H1 (cell line): Measurements from ENCODE around the gene FSCN2. TPM values are rescaled to one million over a fixed set of nuclear protein-coding genes. Genes with fewer than 3 reads are reported as not detected.

Experiments
- CTCF ChIA-PET: fragments of 300-600 bp; sonication (Branson Sonifier 250); formaldehyde crosslinking; loops from one replicate; lab custom pipeline; 2021; ENCODE audit not compliant: partially characterized antibody; lab: Charles Lee
- POLR2A ChIA-PET: fragments of 300-600 bp; sonication (Branson Sonifier 250); formaldehyde crosslinking; loops from one replicate; lab custom pipeline; 2021; ENCODE audit warnings: inconsistent platforms; ENCODE audit not compliant: partially characterized antibody; lab: Charles Lee
- DNase-seq, 2 experiments: peaks; one replicate each; pipeline versions ENCODE4 v3.0.0 to v3.0.0-alpha.2; 2010 to 2022; ENCODE audit warnings: low spot score in 2 of 2, low read depth in 1 of 2, mixed read lengths in 1 of 2
- FAIRE-seq: peaks from 2 replicates; lab custom pipeline; 2011; peaks lifted over from hg19 to GRCh38; lab: Jason Lieb, UNC
- H2AFZ ChIP-seq: 2 replicates; pipeline ENCODE4 v1.8.1; 2012; ENCODE audit warnings: low read length, inconsistent platforms
- H2AK5ac ChIP-seq: 2 replicates; pipeline ENCODE4 v1.6.1; 2013; ENCODE audit warnings: low read depth, low read length
- H2BK120ac ChIP-seq: replicated peaks from 2 replicates; pipeline ENCODE3; 2013; ENCODE audit warnings: low read depth, low read length, inconsistent platforms
- H2BK12ac ChIP-seq: 2 replicates; pipeline ENCODE4 v1.6.1; 2013; ENCODE audit warnings: low read depth, low read length
- H2BK15ac ChIP-seq: 2 replicates; pipeline ENCODE4 v1.6.1; 2013; ENCODE audit warnings: low read length
- H2BK20ac ChIP-seq: 2 replicates; pipeline ENCODE4 v1.6.1; 2013; ENCODE audit warnings: low read length
- H2BK5ac ChIP-seq: 2 replicates; pipeline ENCODE4 v1.6.1; 2013; ENCODE audit warnings: low read depth, low read length
- H3K14ac ChIP-seq: 2 replicates; pipeline ENCODE4 v1.6.1; 2013; ENCODE audit warnings: inconsistent platforms; ENCODE audit not compliant: insufficient read length
- H3K18ac ChIP-seq: 2 replicates; pipeline ENCODE4 v1.6.1; 2013; ENCODE audit warnings: low read length; ENCODE audit errors: extremely low read depth
- H3K23ac ChIP-seq: 2 replicates; pipeline ENCODE4 v1.6.1; 2013; ENCODE audit warnings: inconsistent platforms; ENCODE audit not compliant: insufficient read length
- H3K23me2 ChIP-seq: 2 replicates; pipeline ENCODE4 v1.6.1; 2013; ENCODE audit warnings: low read depth, low read length
- H3K27ac ChIP-seq: 2 replicates; pipeline ENCODE4 v1.6.1; 2011; ENCODE audit warnings: low read depth, low read length, inconsistent platforms
- H3K27me3 ChIP-seq, 4 experiments: replicated peaks in 1 of 4; 1 replicate in 1 of 4; 2 replicates in 3 of 4; pipeline versions ENCODE4 v1.6.1 to v1.8.1; 2011 to 2013; ENCODE audit warnings: low read length in 3 of 4, mild to moderate bottlenecking in 3 of 4, inconsistent platforms in 2 of 4, mixed read lengths in 2 of 4, moderate library complexity in 1 of 4; ENCODE audit not compliant: control insufficient read depth in 3 of 4, insufficient read depth in 3 of 4; ENCODE audit errors: extremely low read depth in 1 of 4
- H3K36me3 ChIP-seq, 4 experiments: 2 replicates each; pipeline versions ENCODE4 v1.6.1 to v1.8.1; 2011 to 2013; ENCODE audit warnings: mild to moderate bottlenecking in 4 of 4, low read length in 3 of 4, moderate library complexity in 2 of 4, control low read depth in 1 of 4, inconsistent platforms in 1 of 4; ENCODE audit not compliant: insufficient read depth in 4 of 4, control insufficient read depth in 2 of 4
- H3K4ac ChIP-seq: replicated peaks from 2 replicates; pipeline ENCODE3; 2013; ENCODE audit warnings: low read length, low read depth, mixed read lengths, inconsistent platforms; ENCODE audit not compliant: insufficient read length
- H3K4me1 ChIP-seq, 4 experiments: replicated peaks in 1 of 4; 1 replicate in 1 of 4; 2 replicates in 3 of 4; pipeline versions ENCODE4 v1.6.1 to v1.8.1; 2011 to 2013; ENCODE audit warnings: low read length in 3 of 4, inconsistent platforms in 2 of 4, mixed read lengths in 1 of 4; ENCODE audit not compliant: insufficient read depth in 4 of 4, control insufficient read depth in 3 of 4
- H3K4me2 ChIP-seq, 2 experiments: 2 replicates each; pipeline versions ENCODE4 v1.6.1 to v1.8.1; 2011 to 2013; ENCODE audit warnings: low read depth in 2 of 2, low read length in 2 of 2, control low read depth in 1 of 2, inconsistent platforms in 1 of 2, mild to moderate bottlenecking in 1 of 2; ENCODE audit not compliant: insufficient read depth in 1 of 2
- H3K4me3 ChIP-seq, 4 experiments: fragments of 200-600, 300-600 bp in 1 of 4; sonication (generic), shearing (Covaris generic), sonication (Bioruptor Twin) in 1 of 4; 2 replicates each; pipeline versions ENCODE4 v1.5.1 to v1.8.1; 2011 to 2016; ENCODE audit warnings: low read length in 4 of 4, low read depth in 3 of 4, control low read depth in 2 of 4, inconsistent platforms in 2 of 4, mild to moderate bottlenecking in 2 of 4, mixed read lengths in 1 of 4, moderate library complexity in 1 of 4; ENCODE audit not compliant: insufficient read depth in 2 of 4; ENCODE audit errors: extremely low read depth in 1 of 4
- H3K56ac ChIP-seq: replicated peaks from 2 replicates; pipeline ENCODE3; 2013; ENCODE audit warnings: low read depth, mild to moderate bottlenecking, mixed read lengths, low read length, inconsistent platforms; ENCODE audit not compliant: insufficient read length
- H3K79me1 ChIP-seq: 2 replicates; pipeline ENCODE4 v1.6.1; 2013; ENCODE audit warnings: low read depth, low read length, control low read depth
- H3K79me2 ChIP-seq, 2 experiments: 2 replicates each; pipeline versions ENCODE4 v1.6.1 to v1.8.1; 2012 to 2013; ENCODE audit warnings: low read length in 2 of 2, mild to moderate bottlenecking in 2 of 2, inconsistent platforms in 1 of 2; ENCODE audit not compliant: insufficient read depth in 2 of 2, control insufficient read depth in 1 of 2
- H3K9ac ChIP-seq, 4 experiments: replicated peaks in 1 of 4; 1 replicate in 1 of 4; 2 replicates in 3 of 4; pipeline versions ENCODE4 v1.6.1 to v1.8.1; 2011 to 2013; ENCODE audit warnings: low read depth in 3 of 4, low read length in 3 of 4, control low read depth in 2 of 4, mild to moderate bottlenecking in 2 of 4, moderate library complexity in 2 of 4, inconsistent platforms in 1 of 4; ENCODE audit errors: extremely low read depth in 1 of 4
- H3K9me3 ChIP-seq, 2 experiments: 2 replicates each; pipeline versions ENCODE4 v1.6.1 to v1.8.1; 2012 to 2013; ENCODE audit warnings: mild to moderate bottlenecking in 2 of 2, moderate library complexity in 2 of 2, control low read depth in 1 of 2, inconsistent platforms in 1 of 2, low read depth in 1 of 2, low read length in 1 of 2, mixed read lengths in 1 of 2; ENCODE audit not compliant: insufficient read depth in 2 of 2
- H4K20me1 ChIP-seq, 2 experiments: replicated peaks in 1 of 2; 2 replicates each; pipeline versions ENCODE3 to v1.8.1; 2011 to 2013; ENCODE audit warnings: inconsistent platforms in 2 of 2, low read length in 2 of 2, mild to moderate bottlenecking in 1 of 2; ENCODE audit not compliant: insufficient read depth in 2 of 2, control insufficient read depth in 1 of 2
- H4K5ac ChIP-seq: 2 replicates; pipeline ENCODE4 v1.6.1; 2013; ENCODE audit warnings: low read length, low read depth, mixed read lengths, inconsistent platforms; ENCODE audit not compliant: insufficient read length
- H4K8ac ChIP-seq: 2 replicates; pipeline ENCODE4 v1.8.0; 2013; ENCODE audit warnings: mild to moderate bottlenecking, moderate library complexity, low read length, inconsistent platforms; ENCODE audit not compliant: insufficient read depth; ENCODE audit errors: extremely low read depth
- H4K91ac ChIP-seq: replicated peaks from 2 replicates; pipeline ENCODE3; 2013; ENCODE audit warnings: low read length, mixed read lengths, inconsistent platforms; ENCODE audit not compliant: insufficient read length
- GABPA ChIP-seq: IDR thresholded peaks from 2 replicates; pipeline ENCODE4 v1.6.1; 2011; ENCODE audit warnings: mild to moderate bottlenecking, low read length, moderate library complexity, borderline replicate concordance; ENCODE audit not compliant: insufficient read depth
- GTF2F1 ChIP-seq: IDR thresholded peaks from 2 replicates; pipeline ENCODE4 v1.6.1; 2012; ENCODE audit warnings: low read depth, low read length, improper control_type of control experiment, borderline replicate concordance
- RAD21 ChIP-seq, 2 experiments: IDR thresholded peaks in 1 of 2; conservative IDR thresholded peaks in 1 of 2; 2 replicates each; pipeline ENCODE4 v1.6.1; 2011; ENCODE audit warnings: low read depth in 2 of 2, low read length in 2 of 2, improper control_type of control experiment in 1 of 2, inconsistent platforms in 1 of 2, mild to moderate bottlenecking in 1 of 2, moderate library complexity in 1 of 2
- RFX5 ChIP-seq: IDR thresholded peaks from 2 replicates; pipeline ENCODE4 v1.6.1; 2011; ENCODE audit warnings: low read depth, low read length, improper control_type of control experiment, borderline replicate concordance
- WGBS, 2 experiments: shearing (Covaris generic) in 1 of 2; methylation state at CpG; one replicate each; pipeline versions ENCODE4 v1.1.6 to v1.1.7; 2013 to 2015; ENCODE audit warnings: low lambda C conversion rate in 2 of 2, mixed read lengths in 2 of 2, inconsistent platforms in 1 of 2, low coverage in 1 of 2, missing lambda C conversion rate in 1 of 2; ENCODE audit not compliant: insufficient replicate concordance in 2 of 2, insufficient coverage in 1 of 2, insufficient read length in 1 of 2; ENCODE audit errors: extremely low coverage in 1 of 2, missing lambda C conversion rate in 1 of 2; 5-methylcytosine and 5-hydroxymethylcytosine counted together
- polyA plus RNA-seq, 7 experiments: library from polyadenylated mRNA; depleted of rRNA in 3 of 7; stranded (reverse) in 5 of 7; unstranded in 2 of 7; fragments of >200 nt in 5 of 7; fragments of 200-250 nt in 2 of 7; gene quantifications; 1 replicate in 5 of 7; 2 replicates in 1 of 7; 4 replicates in 1 of 7; pipeline versions ENCODE4 v1.2.1 to v1.2.3, GENCODE V29; 2011 to 2013; ENCODE audit warnings: missing spikeins in 2 of 7, mixed read lengths in 2 of 7
- total RNA-seq: library from RNA; stranded (reverse); fragmentation: NEBNext Ultra II Directional; extraction: Animal tissue kit (Norgen Biotek cat#: 25700); gene quantifications from 2 replicates; pipeline ENCODE4 v1.2.1, GENCODE V29; 2021

Gene FSCN2
- total and polyA plus RNA-seq, 2 of the 8 experiments (the other 6 are each of a cell fraction or from before 2014, with no cell fraction given): 0.18 to 0.30 TPM

- Histone ChIP-seq H3K14ac (no peak overlapping the region), H3K9me3 (no peaks in the 10 kb centered on the region), H3K4ac (no peak overlapping the region), H3K79me2 (0 out of 4 replicates have a peak, but pooled peaks cover 0 to 2% of the 10 kb centered on the region in 2 experiments), H3K23me2 (no peaks in the 10 kb centered on the region), H2BK20ac (no peak overlapping the region), H4K91ac (no peak overlapping the region), H3K18ac (no peak overlapping the region), H3K23ac (no peak overlapping the region), H3K27ac (no peak overlapping the region), H4K8ac (no peak overlapping the region), H2BK120ac (no peak overlapping the region), H3K4me2 (no peak overlapping the region), H2AK5ac (no peak overlapping the region), H3K36me3 (peaks cover 7 to 24% (median 23%) of the 10 kb centered on the region in 4 experiments), H3K27me3 (no peaks in the 10 kb centered on the region), H2BK5ac (peak overlapping the region; percentile 44; the same call in 1 of the 2 replicates), H3K9ac (no peak overlapping the region), H4K5ac (no peak overlapping the region), H3K4me1 (no peaks in the 10 kb centered on the region), H4K20me1 (peaks cover 9 to 13% of the 10 kb centered on the region in 2 experiments), H3K4me3 (no peak overlapping the region), H3K56ac (no peak overlapping the region), H2BK12ac (no peak overlapping the region), H2BK15ac (no peak overlapping the region), H2AFZ (no peak overlapping the region), H3K79me1 (no peaks in the 10 kb centered on the region; the same call in 1 of the 2 replicates)
- DNase-seq (no peak), FAIRE-seq (no peak)
- ChIA-PET CTCF (interaction anchor here (0.5 to 5.1 kb wide), 2 partner anchors 19 to 24 kb away, joined by 3 to 31 read pairs; no protein-coding TSS in a partner anchor), POLR2A (interaction anchor here (1.1 to 3.1 kb wide), 3 partner anchors 11 to 16 kb away, joined by 3 to 14 read pairs (median 6); no protein-coding TSS in a partner anchor)
- no peak for TF ChIP-seq GABPA
- TF ChIP-seq RFX5: no peak
- no peak for TF ChIP-seq GTF2F1
- TF ChIP-seq RAD21 (IDR thresholded peaks at IDR 0.05 in 1 of 2, conservative IDR thresholded peaks at IDR 0.05 in 1 of 2; ENCODE audit: low read depth in 2 of 2, low read length in 2 of 2): no peak
- WGBS, 2 experiments: 94% methylated on average over 5 of the region's 5 CpGs; no CpG with 5 or more reads in 1 of the 2 experiments
Measured at GRCh38 chr17:81582341-81582740, 54.2 kb downstream of the FSCN2 start.
